ENCODE data around the gene NPAS3. TPM values are rescaled to one million over a fixed set of nuclear protein-coding genes. Genes with fewer than 3 reads are reported as not detected.
A peak's percentile ranks its signal among the peaks of the same experiment; 100 is the strongest.

The NPAS3 gene
- total RNA-seq (2021) = 15.6 and 16.5 TPM in 2 replicates
- percentile 81 among the genes with signal in this experiment for Bru-seq, nascent RNA
- BruChase-seq, experiment 1, labeled RNA remaining after a 2-hour chase = percentile 78 among the genes with signal in this experiment
- percentile 75 among the genes with signal in this experiment for BruChase-seq, experiment 2, labeled RNA remaining after a 6-hour chase
- long read RNA-seq, partial matches to known transcripts = 0 of 18 reads
- long read RNA-seq, other reads (novel, unspliced or antisense) = 18 of 18 reads

DNA sequence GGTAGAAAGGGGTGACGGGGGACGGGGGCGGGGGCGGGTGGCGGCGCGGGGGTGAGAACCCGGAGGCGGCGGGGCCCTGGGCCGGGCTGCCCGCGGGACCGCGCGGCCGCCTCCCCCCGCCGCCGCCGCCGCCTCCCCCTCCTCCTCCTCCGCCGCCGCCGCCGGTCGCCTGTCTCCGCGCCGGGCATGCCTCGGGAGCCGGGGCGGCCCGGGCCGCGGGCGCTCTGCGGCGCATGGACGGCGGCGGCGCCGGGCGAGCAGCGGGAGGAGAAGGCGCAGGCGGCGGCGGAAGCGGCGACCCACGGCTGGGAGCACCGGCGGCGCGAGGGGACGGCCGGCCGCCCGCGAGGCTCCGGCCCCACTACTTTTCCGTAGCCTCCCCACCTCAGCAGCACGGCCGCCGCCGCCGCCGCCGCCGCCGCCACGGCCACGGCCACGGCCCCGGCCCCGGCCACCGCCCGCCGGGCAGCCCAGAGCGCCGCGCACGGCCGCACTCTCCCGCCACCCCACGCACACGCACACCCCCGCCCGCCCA, at the start of gene NPAS3:
Gene NPAS3 (plus strand): TSS at position 161 of the 535 bp plus-strand sequence.
- H3K27ac ChIP-seq (ENCODE audit: low read depth, low read length, poor library complexity, severe bottlenecking) = peak within 1 kb of the TSS; percentile 98
- TF ChIP-seq, protein P1, sequence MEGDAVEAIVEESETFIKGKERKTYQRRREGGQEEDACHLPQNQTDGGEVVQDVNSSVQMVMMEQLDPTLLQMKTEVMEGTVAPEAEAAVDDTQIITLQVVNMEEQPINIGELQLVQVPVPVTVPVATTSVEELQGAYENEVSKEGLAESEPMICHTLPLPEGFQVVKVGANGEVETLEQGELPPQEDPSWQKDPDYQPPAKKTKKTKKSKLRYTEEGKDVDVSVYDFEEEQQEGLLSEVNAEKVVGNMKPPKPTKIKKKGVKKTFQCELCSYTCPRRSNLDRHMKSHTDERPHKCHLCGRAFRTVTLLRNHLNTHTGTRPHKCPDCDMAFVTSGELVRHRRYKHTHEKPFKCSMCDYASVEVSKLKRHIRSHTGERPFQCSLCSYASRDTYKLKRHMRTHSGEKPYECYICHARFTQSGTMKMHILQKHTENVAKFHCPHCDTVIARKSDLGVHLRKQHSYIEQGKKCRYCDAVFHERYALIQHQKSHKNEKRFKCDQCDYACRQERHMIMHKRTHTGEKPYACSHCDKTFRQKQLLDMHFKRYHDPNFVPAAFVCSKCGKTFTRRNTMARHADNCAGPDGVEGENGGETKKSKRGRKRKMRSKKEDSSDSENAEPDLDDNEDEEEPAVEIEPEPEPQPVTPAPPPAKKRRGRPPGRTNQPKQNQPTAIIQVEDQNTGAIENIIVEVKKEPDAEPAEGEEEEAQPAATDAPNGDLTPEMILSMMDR (conservative IDR thresholded peaks at IDR 0.05; ENCODE audit: low read depth, low read length) = no peak
- no peak for TF ChIP-seq EZH2 (IDR thresholded peaks at IDR 0.05; ENCODE audit: borderline replicate concordance, low read depth, low read length, poor library complexity, severe bottlenecking)
- no peak for DNase-seq (ENCODE audit: low spot score)
- intact Hi-C loops (cut with micrococcal nuclease; ENCODE audit: unreplicated experiment) = loop anchor here (5.0 kb wide), 3 partner anchors 211 to 494 kb away; no protein-coding TSS in a partner anchor
- BruUV-seq (replicated peaks) = no TSS peak
- peak within 1 kb of the TSS; percentile 76 for H3K4me3 ChIP-seq (ENCODE audit: low read depth, low read length, poor library complexity, severe bottlenecking)
- ChIA-PET POLR2A (ENCODE audit: low non-redundant PET) (interaction anchor here (0.6 kb wide), 1 partner anchor 312 kb away, joined by 14 read pairs; no protein-coding TSS in a partner anchor), CTCF (interaction anchor here (0.7 kb wide), 1 partner anchor 363 kb away, joined by 7 read pairs; no protein-coding TSS in a partner anchor)
- peaks cover 48% of the 10 kb centered on the region for H3K4me1 ChIP-seq (ENCODE audit: insufficient read depth, low read length, poor library complexity, severe bottlenecking)
- no peaks in the 10 kb centered on the region for H3K36me3 ChIP-seq (ENCODE audit: insufficient read depth, low read length, poor library complexity, severe bottlenecking)
- no peaks in the 10 kb centered on the region for H3K27me3 ChIP-seq (replicated peaks; ENCODE audit: insufficient read depth, low read depth, low read length, poor library complexity)
- no peaks in the 10 kb centered on the region for H3K9me3 ChIP-seq (ENCODE audit: low read depth, low read length, poor library complexity, severe bottlenecking)

DNA sequence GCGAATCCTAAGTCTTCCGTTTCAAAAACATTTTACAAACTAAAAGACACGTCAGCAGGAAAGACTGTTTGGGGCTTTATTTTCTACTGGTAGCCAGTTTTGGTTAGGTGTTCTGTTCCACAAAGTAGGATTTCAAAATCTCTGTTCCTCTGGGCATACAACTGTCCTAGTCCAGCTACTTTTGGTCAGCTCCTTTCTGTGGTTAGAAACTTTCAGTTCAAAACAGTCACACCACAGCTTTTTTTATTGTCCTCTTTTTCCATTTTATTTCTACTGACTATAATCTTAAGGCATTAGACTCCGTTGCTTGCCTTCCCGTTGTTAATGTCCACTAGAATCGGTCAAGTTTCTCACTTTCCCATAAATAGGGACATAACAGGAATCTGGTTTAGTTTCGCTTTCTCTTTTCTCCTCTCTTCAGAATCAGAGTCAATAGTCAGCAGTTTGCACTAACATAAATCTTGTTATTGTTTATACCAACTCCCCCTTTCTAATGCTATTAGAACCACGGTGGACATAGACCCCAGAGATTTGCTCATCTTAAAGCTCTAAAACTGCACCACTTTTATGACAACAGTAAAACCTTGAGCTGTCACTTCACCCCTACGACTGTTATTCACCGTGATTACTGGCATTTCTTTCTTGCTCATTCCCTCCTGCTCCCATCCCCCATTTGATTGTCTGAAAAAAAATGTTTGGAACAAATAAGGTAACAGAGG, 41.5 kb upstream of the NPAS3 start:
- TF ChIP-seq, protein P1 (conservative IDR thresholded peaks at IDR 0.05; ENCODE audit: low read depth, low read length) = no peak
- no peak for TF ChIP-seq EZH2 (IDR thresholded peaks at IDR 0.05; ENCODE audit: borderline replicate concordance, low read depth, low read length, poor library complexity, severe bottlenecking)
- H3K36me3 ChIP-seq (ENCODE audit: insufficient read depth, low read length, poor library complexity, severe bottlenecking) = no peaks in the 10 kb centered on the region
- intact Hi-C loops (cut with micrococcal nuclease; ENCODE audit: unreplicated experiment) = no loop called here

DNA sequence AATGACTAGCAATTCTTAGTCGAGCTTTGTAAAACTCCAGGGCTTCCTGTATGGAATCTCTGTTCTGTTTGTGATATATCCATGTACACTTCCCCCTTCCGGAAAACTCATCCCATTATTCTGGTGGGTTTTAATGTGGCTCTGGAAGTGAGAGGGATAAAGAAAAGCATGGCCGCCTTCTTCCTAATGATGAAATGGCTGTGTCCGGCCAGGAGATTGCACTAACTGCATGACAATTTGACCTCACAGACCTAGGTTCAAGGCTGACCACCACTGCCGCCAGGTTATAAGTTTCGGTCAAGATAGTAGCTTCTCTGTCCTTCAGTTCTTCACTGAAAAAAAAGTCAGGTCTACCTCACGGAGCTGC, 41.0 kb upstream of the NPAS3 start:
- ChIA-PET POLR2A (ENCODE audit: low non-redundant PET) (interaction anchor here (0.6 to 0.7 kb wide), 2 partner anchors 140 to 839 kb away, joined by 3 to 9 read pairs; no protein-coding TSS in a partner anchor), CTCF (no interaction called here)
- intact Hi-C loops (cut with micrococcal nuclease; ENCODE audit: unreplicated experiment) = no loop called here
- Histone ChIP-seq H3K27ac (ENCODE audit: low read depth, low read length, poor library complexity, severe bottlenecking) (peak overlapping the region; percentile 28), H3K36me3 (ENCODE audit: insufficient read depth, low read length, poor library complexity, severe bottlenecking) (no peaks in the 10 kb centered on the region), H3K4me1 (ENCODE audit: insufficient read depth, low read length, poor library complexity, severe bottlenecking) (peaks cover 4% of the 10 kb centered on the region), H3K27me3 (replicated peaks; ENCODE audit: insufficient read depth, low read depth, low read length, poor library complexity) (no peaks in the 10 kb centered on the region), H3K9me3 (ENCODE audit: low read depth, low read length, poor library complexity, severe bottlenecking) (no peaks in the 10 kb centered on the region), H3K4me3 (ENCODE audit: low read depth, low read length, poor library complexity, severe bottlenecking) (peak overlapping the region; percentile 46)
- DNase-seq (ENCODE audit: low spot score) = no peak
- BruUV-seq (replicated peaks) = no TSS peak
- TF ChIP-seq EZH2 (IDR thresholded peaks at IDR 0.05; ENCODE audit: borderline replicate concordance, low read depth, low read length, poor library complexity, severe bottlenecking) = no peak
- TF ChIP-seq, protein P1 (conservative IDR thresholded peaks at IDR 0.05; ENCODE audit: low read depth, low read length) = no peak

More for the DNA sequence above, 41.5 kb upstream of the NPAS3 start:
- BruUV-seq (replicated peaks) = no TSS peak
- Histone ChIP-seq H3K9me3 (ENCODE audit: low read depth, low read length, poor library complexity, severe bottlenecking) (no peaks in the 10 kb centered on the region), H3K4me1 (ENCODE audit: insufficient read depth, low read length, poor library complexity, severe bottlenecking) (peaks cover 4% of the 10 kb centered on the region), H3K27ac (ENCODE audit: low read depth, low read length, poor library complexity, severe bottlenecking) (peak overlapping the region; percentile 28), H3K4me3 (ENCODE audit: low read depth, low read length, poor library complexity, severe bottlenecking) (peak overlapping the region; percentile 46), H3K27me3 (replicated peaks; ENCODE audit: insufficient read depth, low read depth, low read length, poor library complexity) (no peaks in the 10 kb centered on the region)
- POLR2A ChIA-PET (ENCODE audit: low non-redundant PET) = interaction anchor here (0.5 to 0.7 kb wide), 3 partner anchors 76 to 840 kb away, joined by 3 to 9 read pairs (median 7); no protein-coding TSS in a partner anchor
- CTCF ChIA-PET = no interaction called here
- peak; percentile 23 for DNase-seq (ENCODE audit: low spot score)
